ENCODE results near the gene GADD45B.

- no peak for TF ChIP-seq POLR2AphosphoS5 (IDR thresholded peaks at IDR 0.05; ENCODE audit: low read depth, low read length)
- no peak for TF ChIP-seq TAF1 (IDR thresholded peaks at IDR 0.05; ENCODE audit: borderline replicate concordance, insufficient read depth, low read length)
- TF ChIP-seq REST (IDR thresholded peaks at IDR 0.05; ENCODE audit: insufficient read depth in 1 of 2, low read depth in 2 of 2, low read length in 2 of 2), result no peak
- no peak for TF ChIP-seq SIN3A (IDR thresholded peaks at IDR 0.05; ENCODE audit: borderline replicate concordance, insufficient read depth, low read length)
- no peak for TF ChIP-seq FOXP2 (optimal IDR thresholded peaks at IDR 0.05; ENCODE audit: borderline replicate concordance, extremely low read depth, extremely low read length, insufficient read depth)
Measured at GRCh38 chr19:2451138-2451537, 24.8 kb upstream of the GADD45B start.

Data from PFSK-1 (cell line).